GM04503 (cell line): ENCODE measurements around the gene NUDT17.

ENCODE experiments used
- DNase-seq: peaks from one replicate; pipeline ENCODE4 v3.0.0-alpha.2; 2012; ENCODE audit warnings: low read depth

The NUDT17 gene

DNA sequence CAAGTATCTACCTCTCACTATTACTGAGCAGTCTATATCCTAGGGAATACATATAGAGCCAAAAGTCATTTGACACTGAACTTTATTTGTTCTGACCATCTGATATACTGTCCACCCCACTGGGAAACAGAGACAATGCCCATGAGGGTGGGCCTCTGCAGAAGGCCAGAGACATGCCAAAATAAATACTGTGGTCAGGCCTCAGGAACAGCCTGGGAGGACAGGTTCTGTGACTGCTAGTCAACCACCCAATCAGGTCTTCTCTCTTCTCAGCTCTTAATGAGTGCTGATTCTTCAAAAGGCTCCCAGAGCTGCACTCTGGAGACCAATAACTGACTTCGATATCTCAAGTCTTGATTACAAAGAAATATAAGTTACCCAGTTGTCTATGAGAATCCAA lies 45.7 kb downstream of the NUDT17 start:
- DNase-seq = no peak

DNA sequence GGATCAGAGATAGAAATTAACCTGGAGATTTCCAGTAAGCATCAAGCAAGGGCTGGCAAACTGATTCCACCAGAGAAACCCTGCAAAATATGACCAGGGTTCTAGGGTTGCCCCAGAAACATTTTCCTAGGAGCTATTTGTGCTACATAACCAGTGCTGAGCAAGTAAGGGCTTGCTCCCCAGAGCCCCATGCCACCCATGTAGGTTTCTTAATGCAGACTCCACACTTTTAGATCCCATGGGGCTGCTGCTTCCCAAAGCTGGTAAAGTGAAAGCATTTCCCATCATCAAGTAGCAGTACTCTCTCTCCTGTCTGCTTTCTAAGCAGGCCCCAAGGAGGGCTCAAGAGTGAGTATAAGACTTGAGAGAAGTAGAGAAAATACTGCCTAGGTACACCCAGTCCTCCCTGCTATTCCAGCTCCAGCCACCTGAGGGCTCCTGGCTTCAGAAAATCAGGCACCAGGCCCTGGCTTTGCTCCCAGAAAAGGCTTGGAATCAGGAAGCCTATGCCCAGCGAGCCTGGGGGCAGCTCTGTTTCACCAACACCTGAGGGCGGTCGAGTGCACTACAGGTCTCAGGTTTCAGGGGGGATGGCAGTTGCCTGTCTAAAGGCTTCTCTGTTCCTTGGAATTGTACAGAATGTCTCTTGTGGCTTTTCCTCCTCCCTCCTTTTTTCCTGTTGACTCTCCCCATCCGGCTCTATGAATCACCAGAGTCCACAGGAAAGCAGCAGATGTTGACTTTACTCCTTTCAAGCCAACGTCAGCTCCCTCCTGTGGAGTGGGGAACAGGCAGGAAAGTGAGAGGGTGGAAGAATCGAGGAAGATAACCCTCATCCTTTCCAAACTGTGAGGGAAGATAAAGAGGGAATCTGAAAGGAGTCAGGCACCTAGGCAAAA lies 46.4 kb downstream of the NUDT17 start:
- DNase-seq = peak; percentile 94

DNA sequence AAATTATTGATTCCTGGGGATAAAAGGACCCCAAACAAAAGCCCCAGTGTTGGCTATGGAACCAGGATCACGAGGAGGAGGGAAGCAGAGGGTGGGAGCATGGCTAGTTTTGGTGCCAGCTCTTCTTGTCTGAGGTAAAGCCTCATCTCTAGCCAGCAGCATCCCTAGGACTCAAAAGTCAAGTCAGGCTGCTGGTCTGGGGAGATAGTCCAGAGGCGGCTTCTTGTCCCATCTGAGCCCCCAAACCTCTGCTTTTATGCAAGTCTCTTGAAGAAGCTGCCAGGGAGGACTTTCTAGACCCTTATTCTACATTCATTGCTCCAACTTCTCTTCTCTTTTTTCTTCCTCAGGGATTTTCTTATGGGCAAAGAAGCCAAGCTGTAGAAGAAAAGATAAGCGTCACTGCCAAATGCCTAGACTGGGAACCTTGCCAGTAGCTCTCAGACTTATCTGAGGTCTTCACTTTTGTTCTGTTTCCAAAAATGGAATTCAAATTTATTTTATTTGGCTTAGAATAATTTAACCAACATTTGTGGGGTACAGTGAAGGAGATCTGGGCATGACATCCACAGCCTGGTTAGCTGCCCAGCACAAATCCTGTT lies 47.2 kb downstream of the NUDT17 start:
- DNase-seq = no peak

DNA sequence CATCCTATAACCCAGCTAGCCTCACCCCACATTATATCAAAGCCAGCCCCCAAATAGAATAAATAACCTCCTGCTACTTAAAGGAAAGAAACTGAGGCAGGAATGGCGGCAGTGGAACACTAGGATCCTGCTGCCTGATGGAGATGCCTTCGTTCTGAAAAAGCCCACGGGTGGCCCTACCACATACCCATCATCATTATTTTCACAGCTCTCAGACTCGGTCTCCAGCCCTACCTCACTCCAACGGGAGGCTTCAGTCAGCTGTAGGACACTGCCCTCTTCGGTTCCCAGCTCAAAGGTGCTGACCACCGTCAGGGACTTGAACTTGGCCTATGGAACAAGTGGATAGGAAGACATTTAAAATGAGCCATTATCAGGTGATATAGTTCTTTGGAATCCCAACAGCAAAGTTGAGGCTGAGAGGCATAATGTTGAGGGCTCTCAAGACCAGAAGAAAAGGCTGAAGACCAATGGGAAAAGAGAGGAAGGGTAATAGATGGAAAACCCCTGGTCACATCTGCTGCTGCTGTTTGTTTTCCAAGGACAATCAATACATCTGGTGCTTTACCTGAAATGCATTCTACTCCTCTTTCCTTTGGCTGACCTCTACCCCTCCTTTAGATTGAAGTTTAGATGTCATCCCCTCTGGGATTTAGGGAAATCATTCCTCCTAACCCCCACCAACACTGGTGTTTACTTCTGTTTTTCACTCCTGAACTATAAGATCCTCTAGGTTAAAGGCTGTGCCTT lies 48.1 kb downstream of the NUDT17 start:
- no peak for DNase-seq

DNA sequence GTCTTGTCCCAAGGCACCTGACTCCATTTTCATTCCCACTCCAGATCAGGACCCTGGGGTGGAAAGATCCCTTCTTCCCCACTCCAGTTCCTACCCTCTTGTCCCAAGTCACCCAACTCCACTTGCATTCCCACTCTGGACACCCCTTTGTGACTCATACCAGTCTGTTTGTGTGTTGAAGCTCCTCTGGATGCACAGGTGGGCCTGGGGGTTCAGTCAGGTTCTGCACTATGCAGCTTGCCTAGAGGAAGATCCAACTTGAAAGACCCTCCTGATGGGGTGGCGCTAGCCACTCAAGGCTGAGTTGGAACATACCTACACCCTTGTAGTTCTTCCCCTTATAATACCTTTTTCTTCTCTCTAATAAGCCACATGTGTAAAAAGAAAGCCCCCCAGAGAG lies 50.0 kb downstream of the NUDT17 start:
- DNase-seq = no peak

DNA sequence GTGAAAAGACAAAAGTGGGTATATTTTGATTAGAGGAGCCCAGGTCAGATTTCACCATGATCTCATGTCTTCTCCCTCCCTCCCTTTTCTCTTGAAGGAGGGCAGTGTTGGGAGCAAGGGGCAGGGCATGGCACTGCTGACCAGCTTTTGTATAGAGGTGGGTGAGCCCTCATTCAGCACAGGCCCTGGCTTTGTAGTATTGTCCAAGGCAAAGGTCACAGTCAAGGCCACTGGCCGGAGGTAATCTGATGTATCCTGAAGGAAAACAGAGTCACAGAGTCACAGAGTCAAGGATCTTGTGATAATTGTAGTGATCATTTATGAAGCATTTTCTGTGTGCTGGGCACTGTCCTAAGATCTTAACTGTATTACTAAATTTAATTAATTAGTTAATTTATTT lies 52.5 kb downstream of the NUDT17 start:
- DNase-seq = no peak
